K562 (cell line): ENCODE measurements around the gene ARPC1A. TPM values are rescaled to one million over a fixed set of nuclear protein-coding genes. Genes with fewer than 3 reads are reported as not detected.

ENCODE experiments used
- AFF4 ChIP-seq: sonication (generic); formaldehyde crosslinking; IDR thresholded peaks from 2 replicates; pipeline ENCODE4 v1.8.0; 2023; ENCODE audit warnings: mild to moderate bottlenecking, missing genetic modification reagents
- ARID4B ChIP-seq: sonication (generic); formaldehyde crosslinking; IDR thresholded peaks from 2 replicates; pipeline ENCODE4 v1.8.0; 2022; ENCODE audit warnings: mild to moderate bottlenecking, missing genetic modification reagents
- FOXA3 ChIP-seq, 2 experiments: fragments of 450-650 bp in 1 of 2; sonication (generic) in 1 of 2; formaldehyde crosslinking; IDR thresholded peaks in 1 of 2; conservative IDR thresholded peaks in 1 of 2; 2 replicates each; pipeline versions ENCODE4 v1.4.0 to v1.8.0; 2020 to 2022; ENCODE audit warnings: mild to moderate bottlenecking in 2 of 2, missing genetic modification reagents in 1 of 2
- FOXK1 ChIP-seq: sonication (generic); formaldehyde crosslinking; IDR thresholded peaks from 2 replicates; pipeline ENCODE4 v1.8.0; 2022; ENCODE audit warnings: missing genetic modification reagents, mild to moderate bottlenecking, borderline replicate concordance
- FOXP1 ChIP-seq: sonication (generic); formaldehyde crosslinking; IDR thresholded peaks from 2 replicates; pipeline ENCODE4 v1.8.0; 2022; ENCODE audit warnings: mild to moderate bottlenecking, missing genetic modification reagents
- GABPB2 ChIP-seq: fragments of 250-450 bp; sonication (Bioruptor Pico); conservative IDR thresholded peaks from 2 replicates; pipeline ENCODE4 v1.5.1; 2021; ENCODE audit warnings: mild to moderate bottlenecking
- HMGN3 ChIP-seq: IDR thresholded peaks from 2 replicates; pipeline ENCODE4 v1.6.1; 2011; ENCODE audit warnings: borderline replicate concordance, low read depth, mild to moderate bottlenecking, mixed read lengths, low read length; ENCODE audit not compliant: insufficient read length; ENCODE audit errors: extremely low read depth
- HNRNPK ChIP-seq: fragments of 200-400 bp; formaldehyde crosslinking; IDR thresholded peaks from one replicate; pipeline ENCODE4 v1.6.1; 2018; ENCODE audit warnings: mild to moderate bottlenecking, low read depth, low read length; ENCODE audit not compliant: poor library complexity, severe bottlenecking
- MAFG ChIP-seq: fragments of 450-650 bp; conservative IDR thresholded peaks from 2 replicates; pipeline ENCODE4 v1.6.1; 2016; ENCODE audit warnings: missing genetic modification characterization, missing compliant biosample characterization
- MITF ChIP-seq: IDR thresholded peaks from 2 replicates; pipeline ENCODE4 v1.6.1; 2014; ENCODE audit warnings: antibody characterized with exemption
- MXI1 ChIP-seq: IDR thresholded peaks from 2 replicates; pipeline ENCODE4 v1.6.1; 2011; ENCODE audit warnings: low read depth, mild to moderate bottlenecking, improper control_type of control experiment, low read length
- POLR3A ChIP-seq: IDR thresholded peaks from 2 replicates; pipeline ENCODE4 v1.6.1; 2011; ENCODE audit warnings: borderline replicate concordance, mild to moderate bottlenecking, moderate library complexity; ENCODE audit not compliant: insufficient read length, insufficient read depth; ENCODE audit errors: extremely low read depth
- SOX6 ChIP-seq: fragments of 450-650 bp; IDR thresholded peaks from 2 replicates; pipeline ENCODE4 v1.6.1; 2014; ENCODE audit warnings: mild to moderate bottlenecking
- TAL1 ChIP-seq: fragments of 450-650 bp; IDR thresholded peaks from 2 replicates; pipeline ENCODE4 v1.6.1; 2016; ENCODE audit warnings: mild to moderate bottlenecking
- ZNF140 ChIP-seq: fragments of 250-450 bp; sonication (Bioruptor Pico); IDR thresholded peaks from 2 replicates; pipeline ENCODE4 v1.8.0; 2021; ENCODE audit warnings: moderate library complexity, mild to moderate bottlenecking, inconsistent platforms
- ZNF76 ChIP-seq: fragments of 250-450 bp; sonication (Bioruptor Pico); IDR thresholded peaks from 2 replicates; pipeline ENCODE4 v1.4.0; 2020; ENCODE audit warnings: mild to moderate bottlenecking, moderate library complexity, borderline replicate concordance
- polyA plus RNA-seq, 8 experiments: library from polyadenylated mRNA; depleted of rRNA in 4 of 8; stranded (reverse) in 5 of 8; unstranded in 3 of 8; fragments of >200 nt; fragmentation: Nextera tagmentation in 2 of 8; fragmentation: Illumina TruSeq in 1 of 8; extraction: Ambion mirVana in 2 of 8; extraction: Trizol in 1 of 8; gene quantifications; 2 replicates each; pipeline versions ENCODE4 v1.2.1 to v1.2.3, GENCODE V29; 2011 to 2014; ENCODE audit warnings: inconsistent platforms in 1 of 8, missing spikeins in 1 of 8
- total RNA-seq, 7 experiments: library from RNA; depleted of rRNA in 6 of 7; stranded (reverse); fragments of >200 nt in 6 of 7; fragmentation: Illumina TruSeq in 2 of 7; extraction: Trizol in 2 of 7; gene quantifications; 2 replicates each; pipeline versions ENCODE4 v1.2.1 to v1.2.3, GENCODE V29; 2011 to 2021; ENCODE audit warnings: low replicate concordance in 1 of 7

The ARPC1A gene
- total and polyA plus RNA-seq, 9 of the 15 experiments (the other 6 are each of a cell fraction or from before 2014, with no cell fraction given): 39.5 to 151 (median 86.1) TPM

GRCh38 chr7:99325592-99326407 lies at the start of gene ARPC1A (continued):
- TF ChIP-seq ZNF140 (no peak), POLR3A (no peak), SOX6 (0 out of 2 replicates have a peak, but pooled peaks have one; percentile 33), ARID4B (CRISPR knock-in tag) (peak; percentile 72; the same call in 1 of the 2 replicates), MXI1 (no peak), FOXA3 (CRISPR knock-in tag; conservative IDR thresholded peaks at IDR 0.05 in 1 of 2, IDR thresholded peaks at IDR 0.05 in 1 of 2) (0 out of 4 replicates have a peak, but pooled peaks of 1 of the 2 experiments have one; percentile 16), FOXK1 (CRISPR knock-in tag) (0 out of 2 replicates have a peak, but pooled peaks have one; percentile 26), TAL1 (no peak), ZNF76 (no peak), FOXP1 (CRISPR knock-in tag) (peak; percentile 63; the same call in 1 of the 2 replicates), GABPB2 (no peak), MITF (peak; percentile 23; the same call in 1 of the 2 replicates), MAFG (tag) (no peak), HMGN3 (peak; percentile 92), HNRNPK (no peak), AFF4 (peak; percentile 63; the same call in 1 of the 2 replicates)
